PC-3 (cell line): ENCODE data around the gene DDX54.

ENCODE experiments used
- CTCF ChIP-seq: fragments of 300-600 bp; sonication (generic); conservative IDR thresholded peaks from 2 replicates; pipeline ENCODE4 v1.5.1; 2017; ENCODE audit warnings: antibody characterized with exemption, low read depth, mild to moderate bottlenecking, low read length
- EZH2phosphoT487 ChIP-seq: fragments of 300-600 bp; sonication (generic); IDR thresholded peaks from 2 replicates; pipeline ENCODE4 v1.6.1; 2018; ENCODE audit warnings: mild to moderate bottlenecking, antibody characterized with exemption, low read length, borderline replicate concordance

- TF ChIP-seq EZH2phosphoT487: no peak
- no peak for TF ChIP-seq CTCF
Observed at GRCh38 chr12:113226696-113227568, 41.7 kb upstream of the DDX54 start.
